HG03039 (cell line): ENCODE results near the gene C19orf81.

ENCODE experiments used
- ATAC-seq: cut with Tn5 transposase; IDR thresholded peaks from one replicate; pipeline ENCODE4 v1.9.1; 2021; ENCODE audit warnings: mild to moderate bottlenecking, moderate library complexity; ENCODE audit not compliant: unreplicated experiment

C19orf81 gene

DNA sequence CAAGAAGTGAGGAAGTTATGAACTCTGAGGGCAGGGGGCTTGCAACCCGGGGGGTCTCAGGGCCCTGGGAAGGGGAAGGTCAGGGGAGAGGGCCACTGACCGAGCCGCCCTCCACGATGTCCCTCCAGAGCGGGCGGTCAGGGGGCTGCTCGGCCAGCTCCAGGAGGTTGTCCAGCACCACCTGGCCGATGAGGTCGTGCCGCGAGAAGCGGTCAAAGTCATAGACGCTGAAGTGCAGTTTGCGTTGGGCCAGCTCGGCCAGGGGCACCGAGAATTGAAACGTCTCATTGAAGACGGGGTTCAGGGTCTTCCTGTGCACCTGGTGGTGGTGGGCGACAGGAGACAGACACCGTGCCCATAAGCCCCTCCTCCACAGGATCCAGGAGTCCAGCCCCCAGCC lies 20.1 kb upstream of the C19orf81 start:
- no peak for ATAC-seq

DNA sequence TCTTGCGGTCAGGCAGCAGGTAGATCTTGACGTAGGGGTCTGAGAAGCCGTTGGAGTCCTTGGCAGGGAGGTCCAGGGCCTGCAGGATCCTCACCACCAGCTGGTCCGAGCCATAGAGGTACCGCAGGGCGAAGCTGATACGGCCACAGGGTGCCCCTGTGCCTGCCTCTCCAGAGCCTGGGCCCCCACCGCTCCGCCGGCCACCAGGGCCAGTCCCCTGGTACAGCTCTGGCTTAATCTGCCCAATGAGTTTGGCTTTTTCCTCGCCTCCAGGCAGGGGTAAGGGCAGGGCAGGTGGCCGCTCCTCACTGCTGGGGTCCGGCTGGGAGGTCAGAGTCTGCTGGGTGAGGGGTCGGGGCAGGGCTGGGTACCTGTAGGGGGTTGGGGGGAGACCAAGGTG lies 19.4 kb upstream of the C19orf81 start:
- no peak for ATAC-seq

DNA sequence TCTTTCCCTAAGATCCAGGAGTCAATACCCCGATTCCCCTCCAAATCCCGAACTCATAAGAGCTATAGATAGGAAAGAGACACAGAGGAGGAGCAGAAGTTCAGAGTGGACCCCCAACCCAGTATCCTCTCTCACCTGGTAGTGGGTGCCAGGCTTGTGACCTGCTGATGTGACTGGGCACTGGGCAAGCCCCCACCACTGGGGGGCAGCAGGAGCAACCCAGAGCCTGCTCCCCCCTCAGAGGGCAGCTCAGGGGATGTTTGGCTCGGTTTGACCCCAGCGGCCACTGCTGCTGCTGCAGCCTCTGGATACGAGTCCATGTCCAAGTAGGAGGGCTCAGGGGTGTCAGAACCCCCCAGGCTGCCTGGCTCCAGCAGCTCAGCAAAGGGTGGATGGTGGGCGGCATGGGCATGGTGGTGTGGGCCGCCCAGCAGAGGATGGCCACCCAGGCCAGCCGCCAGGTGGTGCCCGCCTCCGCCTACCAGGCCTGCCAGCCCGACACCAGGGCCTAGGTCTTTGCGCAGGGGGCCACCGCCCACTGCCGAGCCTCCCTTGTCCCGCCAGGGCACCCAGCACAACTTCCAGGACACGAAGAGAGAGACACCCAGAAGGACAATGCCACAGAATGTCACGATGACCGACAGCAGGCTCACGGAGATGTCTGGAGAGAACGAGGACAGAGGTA lies 17.0 kb upstream of the C19orf81 start:
- ATAC-seq = no peak

DNA sequence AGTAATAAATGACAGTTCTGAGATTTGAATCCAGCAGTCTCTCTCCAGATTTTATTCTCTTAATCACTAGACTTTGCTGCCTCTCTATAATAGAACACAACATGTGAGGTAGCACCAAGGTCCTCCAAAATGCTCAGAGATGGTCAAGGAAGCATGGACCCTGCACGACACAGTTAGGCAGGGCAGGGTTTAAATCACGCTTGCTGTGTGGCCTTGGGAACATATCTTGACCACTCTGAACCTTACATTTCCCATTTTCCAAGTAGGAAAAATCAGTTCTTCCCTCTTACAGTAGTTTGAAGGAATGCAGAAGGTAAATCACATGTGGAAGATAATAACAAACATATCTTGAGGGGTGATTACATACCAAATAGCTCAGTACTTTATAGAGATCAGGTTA lies 15.9 kb upstream of the C19orf81 start:
- ATAC-seq = no peak

DNA sequence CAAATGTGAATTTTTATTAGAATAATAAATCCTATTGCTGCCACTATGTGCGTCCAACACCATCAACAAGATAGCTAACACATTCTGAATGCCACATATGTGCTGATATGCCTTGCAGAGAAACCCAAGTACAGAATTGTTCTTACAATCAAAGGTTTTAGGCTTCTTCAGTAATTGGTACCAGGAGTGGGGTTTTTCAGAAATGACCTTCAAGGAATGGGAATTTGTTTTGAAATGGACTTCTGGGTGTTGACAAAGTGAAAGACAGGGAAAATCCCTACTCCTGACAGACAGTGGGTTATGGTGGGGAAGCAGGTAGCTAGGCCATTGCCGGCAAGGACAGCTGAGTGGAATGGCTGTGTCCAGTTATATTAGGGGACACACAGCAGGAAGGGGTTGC lies 15.3 kb upstream of the C19orf81 start:
- no peak for ATAC-seq

DNA sequence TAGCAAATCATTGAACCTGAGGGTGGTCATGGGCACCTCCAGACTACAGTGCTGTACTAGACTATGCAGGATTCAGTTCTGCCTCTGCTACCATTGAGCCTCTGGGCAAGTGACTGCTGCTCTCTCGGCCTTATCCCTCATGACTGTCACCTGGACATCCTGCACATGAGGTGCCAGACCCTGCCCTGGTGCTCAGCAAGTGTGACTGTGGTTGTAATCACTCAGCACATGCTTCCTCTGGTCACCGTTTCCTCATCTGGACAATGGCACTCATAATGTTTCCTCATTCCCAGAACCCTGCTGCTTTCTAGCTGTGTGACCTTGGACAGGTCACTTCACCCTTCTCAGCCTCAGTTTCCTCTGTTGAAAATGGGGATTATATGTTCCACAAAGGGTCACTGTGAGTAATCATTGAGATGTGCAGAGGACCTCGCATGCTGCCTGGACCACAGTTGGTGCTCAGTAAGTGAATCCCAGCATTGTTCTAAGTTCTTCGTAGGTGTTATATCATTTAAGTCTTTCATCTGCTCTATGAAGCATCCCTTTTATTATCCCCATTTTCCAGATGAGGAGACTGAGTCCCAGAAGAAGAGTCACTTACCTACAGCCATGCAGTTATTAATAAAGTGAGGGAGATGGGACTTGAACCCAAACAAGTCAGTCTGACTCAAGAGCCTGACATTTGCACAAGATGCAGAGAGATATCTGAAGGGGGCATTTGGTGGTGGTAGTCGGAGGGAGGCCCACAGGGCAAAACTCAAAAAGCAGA lies 12.7 kb upstream of the C19orf81 start:
- ATAC-seq = no peak

DNA sequence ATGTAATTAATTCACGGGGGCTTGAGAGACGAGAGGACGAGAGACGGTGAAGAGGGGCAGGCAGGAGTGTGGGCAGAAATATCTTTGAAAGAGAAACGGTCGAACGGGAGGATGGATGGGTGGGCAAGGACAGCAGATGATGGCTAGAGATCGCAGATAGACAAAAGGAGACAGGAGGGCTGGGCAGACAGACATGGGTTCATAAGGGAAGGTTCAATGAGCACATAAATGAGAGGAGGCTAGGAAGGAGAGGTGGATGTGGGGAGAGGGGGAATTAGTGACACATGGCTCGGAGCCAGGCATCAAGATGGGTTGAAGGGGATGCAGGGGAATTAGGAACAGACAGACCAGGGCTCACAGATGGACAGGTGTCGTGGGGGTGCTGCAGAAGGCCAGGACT lies 10.6 kb upstream of the C19orf81 start:
- no peak for ATAC-seq

DNA sequence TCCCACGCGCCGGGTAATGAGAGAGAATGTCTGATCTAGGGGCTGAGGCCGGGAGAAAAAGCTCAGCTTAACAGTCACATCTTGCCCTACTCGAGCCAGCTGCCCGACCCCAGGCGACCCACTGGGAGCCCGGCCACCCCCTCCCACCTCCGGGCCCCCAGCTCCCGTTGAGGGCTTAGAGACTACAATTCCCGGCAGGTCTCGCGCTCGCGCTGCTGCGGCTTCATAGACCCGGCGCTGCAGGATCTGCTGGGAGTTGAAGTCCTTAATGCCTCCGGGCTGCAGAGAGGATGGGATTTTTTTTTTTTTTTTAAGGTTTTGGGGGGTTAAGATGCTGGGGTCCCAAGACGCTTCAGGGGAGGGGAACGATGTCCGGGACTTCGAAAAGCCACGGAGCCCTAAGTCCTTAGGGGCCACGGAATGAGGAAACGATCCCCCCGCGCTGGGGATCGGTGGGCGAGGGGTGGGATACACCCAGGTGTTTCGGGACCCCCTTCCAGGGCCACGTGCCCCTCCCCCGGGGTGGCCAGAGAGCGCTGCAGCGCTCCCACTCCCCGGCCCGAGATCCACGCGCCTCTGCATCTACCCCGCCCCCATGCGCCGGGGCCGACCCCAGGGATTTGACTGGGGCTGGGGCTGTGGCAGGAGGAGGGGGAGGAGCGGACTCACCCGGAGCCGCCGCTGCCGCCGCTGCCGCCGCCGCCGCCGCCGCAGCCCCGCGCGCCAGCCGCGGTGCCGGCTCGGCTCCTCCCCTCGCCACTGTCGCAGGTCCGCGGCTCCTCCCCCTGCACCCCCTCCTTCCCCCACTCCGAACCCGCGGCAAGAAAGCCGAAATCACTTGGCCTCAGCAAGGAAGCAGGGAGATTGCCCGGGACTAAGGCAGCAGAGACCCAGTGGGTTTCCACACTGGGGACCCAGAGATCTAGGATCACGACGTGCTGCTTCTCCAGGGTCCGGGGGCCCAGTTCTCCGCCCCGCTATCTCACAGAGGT lies 9.8 kb upstream of the C19orf81 start, which contains the start of gene SYT3:
Gene SYT3 (minus strand): TSS at position 761 of the 992 bp plus-strand sequence. CDS start 2,470 bp downstream, outside the sequence.
- no peak for ATAC-seq

DNA sequence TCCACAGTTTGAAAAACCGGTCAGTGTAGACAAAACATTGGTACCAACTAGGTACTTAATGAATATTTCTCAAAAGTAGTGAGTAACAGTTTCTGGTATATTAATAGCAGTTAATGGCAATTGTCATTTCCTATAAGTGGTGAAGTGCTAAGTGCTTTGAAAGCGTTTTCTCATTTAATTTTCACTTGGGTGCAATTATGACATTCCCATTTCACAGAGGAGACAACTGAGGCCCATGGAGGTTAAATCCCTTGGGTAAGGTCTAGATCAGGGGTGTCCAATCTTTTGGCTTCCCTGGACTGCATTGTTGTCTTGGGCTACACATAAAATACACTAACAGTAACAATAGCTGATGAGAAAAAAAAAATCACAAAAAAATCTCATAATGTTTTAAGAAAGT lies 8.9 kb upstream of the C19orf81 start:
- no peak for ATAC-seq

DNA sequence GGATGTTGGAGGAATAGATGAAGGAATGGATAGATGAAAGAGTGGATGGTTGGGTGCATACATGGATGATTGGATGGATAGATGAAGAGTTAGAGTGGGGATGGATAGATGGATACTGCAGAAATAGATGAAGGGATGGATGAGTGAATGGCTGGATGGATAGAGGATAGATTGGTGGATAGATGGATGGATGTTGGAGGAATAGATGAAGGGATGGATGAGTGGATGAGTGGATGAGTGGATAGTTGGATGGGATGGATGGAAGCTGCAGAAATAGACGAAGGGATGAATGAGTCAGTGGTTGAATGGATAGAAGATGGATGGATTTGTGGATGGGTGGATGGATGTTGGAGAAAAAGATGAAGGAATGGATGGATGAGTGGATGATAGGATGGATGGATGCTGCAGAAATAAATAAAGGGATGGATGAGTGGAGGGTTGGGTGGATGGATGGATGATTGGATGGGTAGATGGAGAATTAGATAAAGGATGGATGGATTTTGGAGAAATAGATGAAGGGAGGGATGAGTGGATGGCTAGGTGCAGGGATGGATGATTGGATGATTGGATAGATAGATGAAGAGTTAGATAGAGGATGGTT lies 4.8 kb upstream of the C19orf81 start:
- ATAC-seq = no peak

DNA sequence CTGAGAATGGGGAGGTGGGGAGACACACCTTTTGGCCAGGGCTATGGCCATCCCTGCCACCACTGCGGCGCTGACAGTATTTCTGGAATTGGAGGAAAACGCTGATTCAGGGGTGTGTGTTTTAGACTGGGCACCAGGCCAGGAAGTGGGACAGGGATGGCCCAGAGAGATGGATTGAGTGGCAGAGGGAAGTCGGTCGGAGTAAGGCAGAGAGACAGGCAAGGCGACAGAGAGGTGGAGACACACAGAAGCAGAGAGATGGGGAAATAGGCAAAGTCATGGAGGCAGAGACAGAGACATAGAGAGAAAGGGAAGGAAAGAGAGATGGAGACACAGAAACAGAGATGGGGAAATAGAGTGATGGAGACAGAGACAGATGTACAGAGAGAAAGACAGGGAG lies 4.1 kb upstream of the C19orf81 start:
- no peak for ATAC-seq

DNA sequence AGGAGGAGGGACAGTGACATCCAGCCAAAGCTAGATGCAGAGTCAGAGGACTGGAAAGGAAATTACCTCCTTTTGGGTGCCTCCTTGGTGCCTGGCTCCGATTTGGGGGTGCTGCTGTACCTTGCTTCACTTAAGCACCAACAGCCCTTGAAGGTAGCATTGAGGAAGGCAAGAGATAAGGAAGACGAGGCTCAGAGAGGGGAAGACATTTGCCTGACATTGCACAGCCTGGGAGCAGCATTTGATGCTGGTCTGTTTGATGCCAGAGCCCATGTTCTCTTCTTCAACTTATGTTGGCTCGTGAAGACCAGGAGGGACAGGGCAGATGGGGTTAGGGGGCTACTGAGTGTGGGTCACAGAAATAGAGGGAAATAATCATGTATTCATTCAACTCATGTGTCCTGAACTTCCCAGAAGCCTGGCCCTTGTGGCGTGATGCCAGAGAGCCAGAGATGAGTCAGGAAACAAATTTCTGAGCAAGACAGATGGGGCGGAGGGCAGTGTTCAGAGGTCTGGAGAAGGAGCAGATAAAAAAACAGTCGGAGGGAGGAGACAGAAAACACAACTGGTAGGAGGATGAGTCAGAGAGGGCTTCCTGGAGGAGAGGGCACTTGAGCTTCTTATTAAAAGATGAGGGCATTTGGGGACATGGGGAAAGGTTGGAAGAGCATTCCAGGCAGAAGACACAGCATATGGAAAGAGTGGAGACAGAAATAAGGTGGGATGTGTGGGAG lies 3.0 kb upstream of the C19orf81 start:
- ATAC-seq = no peak

DNA sequence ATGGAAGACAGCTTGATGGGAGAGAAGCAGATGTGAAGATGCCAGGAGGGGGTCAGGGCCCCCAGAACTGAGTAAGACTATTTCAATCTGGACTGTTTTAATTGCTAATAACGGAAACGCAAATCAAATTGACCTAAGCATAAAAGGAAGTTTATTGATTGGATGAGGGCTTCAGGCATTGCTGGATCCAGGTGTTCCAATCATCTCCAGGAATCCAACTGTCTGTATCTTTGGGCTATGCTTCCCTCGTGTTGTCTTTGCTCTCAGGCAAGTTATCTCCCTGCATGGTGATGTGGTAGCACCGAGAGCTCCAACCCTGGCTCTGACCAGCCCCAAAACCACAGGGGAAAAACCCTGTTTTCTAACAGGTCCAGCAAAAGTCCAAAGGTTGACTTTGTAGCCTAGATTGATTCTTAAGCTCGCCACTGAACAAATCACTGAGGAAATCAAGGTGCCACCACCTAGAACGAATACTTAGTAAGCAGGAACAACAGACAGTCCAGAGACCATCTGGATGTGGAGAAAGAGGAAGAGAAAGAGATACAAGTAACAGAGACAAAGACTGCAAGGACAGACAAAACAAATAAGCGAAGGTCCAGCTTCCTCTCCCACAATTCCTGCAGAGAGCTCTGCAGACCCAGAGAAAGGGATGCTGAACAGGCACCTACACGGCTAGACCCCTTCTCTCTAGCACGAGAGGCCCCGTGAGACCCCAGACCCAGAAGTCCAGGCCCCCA lies 1.2 kb upstream of the C19orf81 start:
- no peak for ATAC-seq

DNA sequence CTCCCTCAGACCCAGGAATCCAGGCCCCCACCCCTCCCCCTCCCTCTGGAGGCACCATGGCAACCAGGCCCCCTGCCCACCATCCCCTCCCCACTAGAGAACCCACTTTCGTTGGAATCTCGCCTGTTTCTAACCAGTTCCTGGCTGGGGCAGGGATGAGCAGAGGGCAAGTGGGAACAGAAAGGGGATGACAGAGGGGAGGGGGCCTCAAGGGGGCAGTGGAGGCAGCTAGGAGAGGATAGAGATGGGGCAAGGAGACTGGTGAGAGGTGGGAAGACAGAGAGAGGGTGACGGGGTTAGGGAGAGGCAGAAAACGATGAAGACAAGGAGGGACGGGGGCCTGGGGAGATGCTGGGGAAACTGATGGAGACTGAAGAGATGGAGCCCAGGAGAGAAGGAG lies 586 bp upstream of the C19orf81 start:
- ATAC-seq = no peak

DNA sequence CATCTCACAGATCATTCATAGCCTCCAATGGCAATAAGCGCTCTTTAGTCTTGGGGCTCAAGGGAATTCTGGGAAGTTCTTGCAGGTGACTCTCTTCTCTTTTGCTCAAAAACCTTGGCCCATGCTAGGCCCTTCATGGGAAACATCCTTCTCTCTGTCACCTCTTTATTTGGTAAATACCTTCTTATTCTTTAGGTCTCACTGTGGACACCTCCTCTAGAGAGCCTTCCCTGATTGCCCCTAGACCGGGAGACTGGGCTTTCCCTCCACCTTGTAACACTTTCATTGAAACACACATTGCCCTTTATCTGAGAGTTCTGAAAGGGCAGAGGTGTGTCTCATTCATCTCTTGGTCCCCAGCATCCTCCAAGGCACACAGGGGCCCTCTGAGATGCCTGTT lies 1.9 kb downstream of the C19orf81 start:
- no peak for ATAC-seq

DNA sequence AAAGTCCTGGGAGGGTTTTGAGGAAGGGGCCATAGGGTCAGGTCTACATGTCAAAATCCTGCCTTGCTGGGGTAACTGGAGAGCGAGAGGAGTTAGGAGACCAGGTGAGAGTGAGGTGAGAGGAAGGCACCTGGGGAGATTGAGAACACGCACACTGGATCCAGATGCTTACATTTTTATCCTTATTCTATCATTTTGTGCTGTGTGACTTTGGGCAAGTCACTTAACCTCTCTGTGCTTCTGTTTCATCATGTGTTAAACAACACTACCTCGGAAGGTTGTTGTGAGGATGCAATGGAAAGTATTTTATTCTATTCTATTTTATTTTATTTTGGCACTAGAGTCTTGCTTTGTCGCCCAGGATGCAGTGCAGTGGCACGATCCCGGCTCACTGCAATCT lies 3.5 kb downstream of the C19orf81 start:
- no peak for ATAC-seq

DNA sequence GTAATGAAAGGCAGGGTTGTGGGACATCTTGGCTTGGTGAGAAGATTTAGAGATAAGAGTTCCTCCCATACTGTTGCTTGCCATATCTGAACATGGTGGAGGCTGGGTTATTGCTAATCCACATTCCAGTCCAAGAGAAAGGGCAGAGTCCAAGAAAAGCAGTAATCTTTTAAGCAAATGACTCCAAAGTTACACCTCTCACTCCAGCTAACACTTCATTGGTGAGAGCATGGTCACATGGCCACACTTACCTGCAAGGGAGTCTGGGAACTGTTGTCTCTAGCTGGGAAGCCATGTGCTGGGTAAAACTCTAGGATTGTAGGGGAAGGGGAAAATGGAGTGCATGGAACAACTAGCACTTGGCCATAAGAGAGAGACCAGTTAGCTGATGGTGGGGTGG lies 5.6 kb downstream of the C19orf81 start:
- ATAC-seq = no peak

DNA sequence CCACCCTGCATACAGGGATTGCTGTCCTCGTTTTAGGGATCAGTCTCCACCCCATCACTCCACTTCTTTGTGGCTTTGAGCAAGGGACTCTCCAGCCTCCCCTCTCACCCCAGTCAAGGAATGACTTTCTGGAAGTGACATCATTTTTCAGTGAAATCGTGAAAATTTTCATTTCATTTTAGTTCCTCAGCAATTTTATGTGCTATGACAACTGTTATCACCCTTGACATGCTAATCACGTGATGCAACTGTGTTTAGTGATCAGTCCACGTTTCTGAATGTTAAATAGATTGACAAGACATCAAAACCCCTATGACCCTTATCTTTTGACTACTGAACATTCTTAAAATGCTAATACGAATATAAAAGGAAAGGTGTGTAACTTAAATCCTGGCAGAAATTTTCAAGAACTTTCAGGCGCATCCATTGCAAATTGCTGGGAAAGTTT lies 8.0 kb downstream of the C19orf81 start:
- no peak for ATAC-seq

DNA sequence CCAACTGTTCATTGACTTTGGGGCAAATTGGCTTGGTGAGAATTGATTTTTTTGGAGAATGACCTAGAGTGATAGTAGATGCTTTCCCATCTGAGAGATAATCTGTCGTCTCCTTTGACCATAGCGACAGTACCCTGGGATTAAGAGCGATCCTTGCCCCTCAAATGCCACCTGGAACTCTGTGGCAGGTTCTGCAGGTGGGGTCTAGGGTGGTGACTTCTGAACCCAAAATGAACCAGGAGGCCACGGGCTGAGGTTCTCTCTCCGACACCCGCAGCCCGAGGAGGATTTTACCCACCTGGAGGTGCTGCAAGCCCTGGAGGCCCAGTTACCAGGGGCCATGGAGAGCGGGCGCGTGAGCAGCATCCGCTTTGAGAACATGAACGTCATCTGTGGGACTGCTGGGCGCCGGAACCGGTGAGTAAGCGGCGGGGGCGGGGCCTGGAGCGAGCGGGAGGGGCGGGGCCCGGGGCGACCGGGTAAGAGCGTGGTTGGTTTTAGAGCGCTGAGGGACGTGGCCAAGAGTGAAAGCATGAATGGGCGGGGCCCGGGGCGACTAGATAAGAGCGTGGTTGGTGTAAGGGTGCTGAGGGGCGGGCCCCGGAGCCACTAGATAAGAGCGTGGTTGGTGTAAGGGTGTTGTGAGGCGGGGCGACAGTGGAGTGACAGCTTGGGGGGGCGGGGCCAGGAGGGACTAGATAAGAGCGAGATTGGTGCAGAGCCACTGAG lies 8.6 kb downstream of the C19orf81 start:
- ATAC-seq = no peak
